ENCODE measurements around the gene CERS3.

DNA sequence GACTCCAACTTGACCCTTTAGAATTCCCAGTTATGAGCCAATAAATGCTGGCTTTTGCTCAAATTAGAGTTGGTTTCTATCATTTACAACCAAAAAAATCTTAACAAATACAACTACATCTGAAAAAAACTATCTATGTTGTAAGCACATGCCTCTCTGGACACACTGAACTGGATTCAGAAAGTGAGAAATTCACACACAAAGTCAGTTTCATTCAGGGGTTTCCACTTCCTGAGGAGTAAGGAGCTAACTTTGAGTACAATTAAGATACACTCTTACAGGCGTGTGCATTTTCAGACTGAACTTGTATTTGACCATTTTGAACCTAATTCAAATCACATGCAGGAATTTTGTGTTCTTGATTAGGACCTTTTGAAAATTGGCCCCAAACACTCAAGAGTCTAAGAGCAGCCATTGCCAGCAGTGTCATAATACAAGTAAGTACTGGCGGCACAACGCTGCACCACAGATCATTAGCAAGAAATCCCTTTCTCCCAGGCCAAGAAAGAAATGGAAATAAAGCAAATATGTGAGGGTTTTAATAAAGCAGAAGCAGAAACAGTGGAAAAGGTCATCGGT, 42.1 kb upstream of the CERS3 start:
- TF ChIP-seq OSR1 (CRISPR knock-in tag; IDR thresholded peaks at IDR 0.05) (no peak), ZFP30 (CRISPR knock-in tag; IDR thresholded peaks at IDR 0.05) (no peak)
- TF ChIP-seq, protein P1, sequence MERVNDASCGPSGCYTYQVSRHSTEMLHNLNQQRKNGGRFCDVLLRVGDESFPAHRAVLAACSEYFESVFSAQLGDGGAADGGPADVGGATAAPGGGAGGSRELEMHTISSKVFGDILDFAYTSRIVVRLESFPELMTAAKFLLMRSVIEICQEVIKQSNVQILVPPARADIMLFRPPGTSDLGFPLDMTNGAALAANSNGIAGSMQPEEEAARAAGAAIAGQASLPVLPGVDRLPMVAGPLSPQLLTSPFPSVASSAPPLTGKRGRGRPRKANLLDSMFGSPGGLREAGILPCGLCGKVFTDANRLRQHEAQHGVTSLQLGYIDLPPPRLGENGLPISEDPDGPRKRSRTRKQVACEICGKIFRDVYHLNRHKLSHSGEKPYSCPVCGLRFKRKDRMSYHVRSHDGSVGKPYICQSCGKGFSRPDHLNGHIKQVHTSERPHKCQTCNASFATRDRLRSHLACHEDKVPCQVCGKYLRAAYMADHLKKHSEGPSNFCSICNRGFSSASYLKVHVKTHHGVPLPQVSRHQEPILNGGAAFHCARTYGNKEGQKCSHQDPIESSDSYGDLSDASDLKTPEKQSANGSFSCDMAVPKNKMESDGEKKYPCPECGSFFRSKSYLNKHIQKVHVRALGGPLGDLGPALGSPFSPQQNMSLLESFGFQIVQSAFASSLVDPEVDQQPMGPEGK (CRISPR knock-in tag; IDR thresholded peaks at IDR 0.05; ENCODE audit: borderline replicate concordance), result no peak
